K562 (cell line): ENCODE data around the gene SLC24A3. TPM values are rescaled to one million over a fixed set of nuclear protein-coding genes. Genes with fewer than 3 reads are reported as not detected.

Experiments used
- ATAC-seq: fragments of 200-7000 bp; cut with Tn5 transposase; 3 replicates; pipeline ENCODE4 v1.9.1; 2020; ENCODE audit warnings: moderate library complexity
- BruUV-seq: library from RNA; stranded (reverse); fragments of 400-500 nt; replicated peaks from 2 replicates; lab custom pipeline; 2021; lab: Mats Ljungman, UMichigan
- CTCF ChIA-PET: fragments of 300-600 bp; formaldehyde crosslinking; extraction: SDS; loops from one replicate; lab custom pipeline; 2021; ENCODE audit warnings: low intra/inter-chr PET ratio; lab: Yijun Ruan, JAX
- POLR2A ChIA-PET: fragments of 300-600, 350-650 bp; sonication (Branson Sonifier 250); formaldehyde crosslinking; extraction: SDS; loops from one replicate; lab custom pipeline; 2021; ENCODE audit warnings: antibody characterized with exemption, inconsistent platforms; lab: Yijun Ruan, JAX
- DNase-seq, 4 experiments: peaks; one replicate each; pipeline versions ENCODE4 v3.0.0 to v3.0.0-alpha.2; 2011 to 2018; ENCODE audit warnings: low spot score in 3 of 4, mixed read lengths in 3 of 4; ENCODE audit errors: extremely low read depth in 1 of 4
- FAIRE-seq: peaks from 2 replicates; lab custom pipeline; 2011; peaks lifted over from hg19 to GRCh38; lab: Jason Lieb, UNC
- H2AFZ ChIP-seq: 2 replicates; pipeline ENCODE4 v1.6.0; 2011; ENCODE audit warnings: low read depth, low read length, control low read depth, inconsistent platforms
- H3K27ac ChIP-seq: fragments of 200-600 bp; 3 replicates; pipeline ENCODE4 v1.8.0; 2011; ENCODE audit warnings: low read depth, mild to moderate bottlenecking, control low read depth, inconsistent platforms, low read length, moderate library complexity, mixed read lengths; ENCODE audit errors: extremely low read depth
- H3K27me3 ChIP-seq, 2 experiments: fragments of 300-600 bp in 1 of 2; 2 replicates in 1 of 2; 3 replicates in 1 of 2; pipeline versions ENCODE4 v1.6.0 to v1.8.0; 2011; ENCODE audit warnings: inconsistent platforms in 2 of 2, low read length in 2 of 2, mild to moderate bottlenecking in 1 of 2, mixed read lengths in 1 of 2, moderate library complexity in 1 of 2; ENCODE audit not compliant: control insufficient read depth in 2 of 2, insufficient read depth in 2 of 2
- H3K36me3 ChIP-seq: fragments of 300-600 bp; 3 replicates; pipeline ENCODE4 v1.8.0; 2011; ENCODE audit warnings: mild to moderate bottlenecking, low read length, inconsistent platforms; ENCODE audit not compliant: control insufficient read depth, insufficient read depth
- H3K4me1 ChIP-seq, 2 experiments: fragments of 200-600 bp in 1 of 2; replicated peaks in 1 of 2; 2 replicates in 1 of 2; 3 replicates in 1 of 2; pipeline versions ENCODE4 v1.5.1 to v1.8.0; 2011; ENCODE audit warnings: inconsistent platforms in 2 of 2, low read length in 2 of 2, mild to moderate bottlenecking in 1 of 2, mixed read lengths in 1 of 2, moderate library complexity in 1 of 2; ENCODE audit not compliant: control insufficient read depth in 2 of 2, insufficient read depth in 2 of 2
- H3K4me2 ChIP-seq: 2 replicates; pipeline ENCODE4 v1.6.1; 2011; ENCODE audit warnings: low read length, control low read depth, inconsistent platforms, mixed read lengths; ENCODE audit not compliant: insufficient read depth
- H3K4me3 ChIP-seq: fragments of 200-600 bp; sonication (generic), shearing (Covaris generic); 2 replicates; pipeline ENCODE4 v1.5.1; 2016; ENCODE audit warnings: control low read depth, inconsistent platforms
- H3K79me2 ChIP-seq: fragments of 200-600 bp; 3 replicates; pipeline ENCODE4 v1.8.0; 2011; ENCODE audit warnings: low read length, inconsistent platforms; ENCODE audit not compliant: control insufficient read depth, insufficient read depth
- H3K9ac ChIP-seq, 2 experiments: 2 replicates each; pipeline versions ENCODE4 v1.6.0 to v1.6.1; 2011; ENCODE audit warnings: low read depth in 2 of 2, low read length in 2 of 2, control low read depth in 1 of 2, inconsistent platforms in 1 of 2, mild to moderate bottlenecking in 1 of 2, mixed read lengths in 1 of 2; ENCODE audit not compliant: insufficient read depth in 1 of 2
- H3K9me1 ChIP-seq: one replicate; pipeline ENCODE4 v1.6.0; 2011; ENCODE audit warnings: inconsistent platforms, mild to moderate bottlenecking, low read length, moderate library complexity; ENCODE audit not compliant: control insufficient read depth, insufficient read depth
- H3K9me3 ChIP-seq: replicated peaks from 2 replicates; pipeline ENCODE4 v1.5.1; 2011; ENCODE audit warnings: low read depth, low read length, inconsistent platforms; ENCODE audit not compliant: control insufficient read depth, insufficient read depth
- H4K20me1 ChIP-seq: replicated peaks from 2 replicates; pipeline ENCODE4 v1.6.1; 2011; ENCODE audit warnings: low read length, inconsistent platforms, mixed read lengths; ENCODE audit not compliant: control insufficient read depth, insufficient read depth
- GATAD2B ChIP-seq: fragments of 450-650 bp; IDR thresholded peaks from 2 replicates; pipeline ENCODE4 v1.6.1; 2017; ENCODE audit warnings: mild to moderate bottlenecking, borderline replicate concordance
- HES1 ChIP-seq: fragments of 450-650 bp; IDR thresholded peaks from 2 replicates; pipeline ENCODE4 v1.6.1; 2016; ENCODE audit warnings: low read depth, mild to moderate bottlenecking, moderate library complexity
- LARP7 ChIP-seq: fragments of 450-650 bp; IDR thresholded peaks from 2 replicates; pipeline ENCODE4 v1.6.1; 2016
- MAFG ChIP-seq: fragments of 450-650 bp; conservative IDR thresholded peaks from 2 replicates; pipeline ENCODE4 v1.6.1; 2016; ENCODE audit warnings: missing genetic modification characterization, missing compliant biosample characterization
- WHSC1 ChIP-seq: IDR thresholded peaks from one replicate; pipeline ENCODE4 v1.6.1; 2012; ENCODE audit warnings: low read length, control low read depth, inconsistent platforms
- ZKSCAN8 ChIP-seq: fragments of 200-800 bp; sonication (Bioruptor generic); IDR thresholded peaks from 2 replicates; pipeline ENCODE4 v1.6.1; 2016; ENCODE audit warnings: missing genetic modification characterization, missing compliant biosample characterization
- ZNF165 ChIP-seq: fragments of 250-450 bp; sonication (Bioruptor Pico); IDR thresholded peaks from 2 replicates; pipeline ENCODE4 v1.4.0; 2020; ENCODE audit warnings: borderline replicate concordance
- ZSCAN29 ChIP-seq: fragments of 450-650 bp; IDR thresholded peaks from 2 replicates; pipeline ENCODE4 v1.6.1; 2017
- WGBS: fragments of 100-300 bp; shearing (Covaris generic); methylation state at CpG from one replicate; pipeline ENCODE4 v1.1.6; 2016; ENCODE audit warnings: low coverage, mixed read lengths; ENCODE audit not compliant: insufficient coverage; ENCODE audit errors: missing lambda C conversion rate; 5-methylcytosine and 5-hydroxymethylcytosine counted together
- in situ Hi-C: fragments of 300-500 bp; cut with MboI; formaldehyde crosslinking; loops from 4 replicates; pipeline ENCODE4 v1.15.0; 2018; ENCODE audit warnings: inconsistent platforms, mixed read lengths
- intact Hi-C: fragments of 100-400 bp; cut with micrococcal nuclease; formaldehyde crosslinking; loops from 2 replicates; pipeline ENCODE4 v1.14.2; 2022
- polyA plus RNA-seq, 8 experiments: library from polyadenylated mRNA; depleted of rRNA in 4 of 8; stranded (reverse) in 5 of 8; unstranded in 3 of 8; fragments of >200 nt; fragmentation: Nextera tagmentation in 2 of 8; fragmentation: Illumina TruSeq in 1 of 8; extraction: Ambion mirVana in 2 of 8; extraction: Trizol in 1 of 8; gene quantifications; 2 replicates each; pipeline versions ENCODE4 v1.2.1 to v1.2.3, GENCODE V29; 2011 to 2014; ENCODE audit warnings: inconsistent platforms in 1 of 8, missing spikeins in 1 of 8
- total RNA-seq, 7 experiments: library from RNA; depleted of rRNA in 6 of 7; stranded (reverse); fragments of >200 nt in 6 of 7; fragmentation: Illumina TruSeq in 2 of 7; extraction: Trizol in 2 of 7; gene quantifications; 2 replicates each; pipeline versions ENCODE4 v1.2.1 to v1.2.3, GENCODE V29; 2011 to 2021; ENCODE audit warnings: low replicate concordance in 1 of 7
- TF ChIP-seq, protein P1 (sequence below): sonication (generic); formaldehyde crosslinking; IDR thresholded peaks from 2 replicates; pipeline ENCODE4 v1.8.0; 2022; ENCODE audit warnings: missing genetic modification reagents, mild to moderate bottlenecking, borderline replicate concordance

SLC24A3 gene
- total and polyA plus RNA-seq, 9 of the 15 experiments (the other 6 are each of a cell fraction or from before 2014, with no cell fraction given): not detected

- DNase-seq (no peak), ATAC-seq (no peak), FAIRE-seq (no peak)
- Histone ChIP-seq H3K9ac (no peak overlapping the region), H3K4me3 (no peak overlapping the region), H3K36me3 (no peaks in the 10 kb centered on the region), H3K4me1 (no peaks in the 10 kb centered on the region; a peak in 1 of 5 replicates), H3K27ac (no peak overlapping the region), H3K4me2 (no peak overlapping the region), H4K20me1 (no peaks in the 10 kb centered on the region), H3K27me3 (peaks cover 0 to 7% of the 10 kb centered on the region in 2 experiments; a peak in 2 of 5 replicates), H3K9me1 (no peaks in the 10 kb centered on the region), H3K79me2 (no peaks in the 10 kb centered on the region), H3K9me3 (no peaks in the 10 kb centered on the region), H2AFZ (no peak overlapping the region)
- no TSS peak for BruUV-seq
- TF ChIP-seq ZKSCAN8 (CRISPR knock-in tag): no peak
- TF ChIP-seq HES1: no peak
- TF ChIP-seq MAFG (tag): no peak
- TF ChIP-seq, protein P1, sequence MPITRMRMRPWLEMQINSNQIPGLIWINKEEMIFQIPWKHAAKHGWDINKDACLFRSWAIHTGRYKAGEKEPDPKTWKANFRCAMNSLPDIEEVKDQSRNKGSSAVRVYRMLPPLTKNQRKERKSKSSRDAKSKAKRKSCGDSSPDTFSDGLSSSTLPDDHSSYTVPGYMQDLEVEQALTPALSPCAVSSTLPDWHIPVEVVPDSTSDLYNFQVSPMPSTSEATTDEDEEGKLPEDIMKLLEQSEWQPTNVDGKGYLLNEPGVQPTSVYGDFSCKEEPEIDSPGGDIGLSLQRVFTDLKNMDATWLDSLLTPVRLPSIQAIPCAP (CRISPR knock-in tag): no peak
- TF ChIP-seq GATAD2B: no peak
- TF ChIP-seq WHSC1: no peak
- TF ChIP-seq ZNF165 (CRISPR knock-in tag): no peak
- TF ChIP-seq ZSCAN29: no peak
- no peak for TF ChIP-seq LARP7
- in situ Hi-C loops (no loop called here), intact Hi-C loops (no loop called here)
- ChIA-PET POLR2A (no interaction called here), CTCF (no interaction called here)
- 2% methylated on average over 5 of the region's 5 CpGs for WGBS
These were observed 215.9 kb downstream of the SLC24A3 start for GRCh38 chr20:19428324-19428723.
